Mesendoderm (in vitro differentiated cells): ENCODE data around the gene HDHD5.

ENCODE experiments used
- DNase-seq: peaks from one replicate; pipeline ENCODE4 v3.0.0; 2013
- H2AK5ac ChIP-seq: 2 replicates; pipeline ENCODE4 v1.6.1; 2013; ENCODE audit warnings: low read length, inconsistent platforms
- H2BK120ac ChIP-seq: 2 replicates; pipeline ENCODE4 v1.6.1; 2013; ENCODE audit warnings: low read depth, mild to moderate bottlenecking, low read length, moderate library complexity, mixed read lengths
- H2BK15ac ChIP-seq: replicated peaks from 2 replicates; pipeline ENCODE4 v1.6.1; 2013; ENCODE audit warnings: low read depth, mild to moderate bottlenecking, moderate library complexity
- H2BK5ac ChIP-seq: 2 replicates; pipeline ENCODE4 v1.6.1; 2013; ENCODE audit warnings: low read length, inconsistent platforms
- H3K18ac ChIP-seq: 2 replicates; pipeline ENCODE4 v1.6.1; 2013; ENCODE audit warnings: mild to moderate bottlenecking, low read length, mixed read lengths
- H3K23ac ChIP-seq: one replicate; pipeline ENCODE4 v1.6.1; 2013; ENCODE audit warnings: low read length
- H3K27ac ChIP-seq: 2 replicates; pipeline ENCODE4 v1.5.1; 2013; ENCODE audit warnings: low read depth, mild to moderate bottlenecking, inconsistent platforms, low read length, moderate library complexity
- H3K27me3 ChIP-seq: 2 replicates; pipeline ENCODE4 v1.6.1; 2013; ENCODE audit warnings: low read length, control low read depth, mild to moderate bottlenecking, inconsistent platforms; ENCODE audit not compliant: insufficient read depth, poor library complexity
- H3K36me3 ChIP-seq: 2 replicates; pipeline ENCODE4 v1.6.1; 2013; ENCODE audit warnings: low read length, inconsistent platforms; ENCODE audit not compliant: control insufficient read depth, insufficient read depth
- H3K4ac ChIP-seq: one replicate; pipeline ENCODE4 v1.6.1; 2013; ENCODE audit warnings: low read depth, mild to moderate bottlenecking, low read length, moderate library complexity
- H3K4me1 ChIP-seq: 2 replicates; pipeline ENCODE4 v1.6.1; 2013; ENCODE audit warnings: low read depth, low read length, inconsistent platforms; ENCODE audit not compliant: control insufficient read depth
- H3K4me2 ChIP-seq: 2 replicates; pipeline ENCODE4 v1.6.1; 2013; ENCODE audit warnings: low read length
- H3K4me3 ChIP-seq: 2 replicates; pipeline ENCODE4 v1.5.1; 2013; ENCODE audit warnings: mild to moderate bottlenecking, low read length
- H3K56ac ChIP-seq: one replicate; pipeline ENCODE4 v1.6.1; 2013; ENCODE audit warnings: low read length
- H3K79me1 ChIP-seq: 2 replicates; pipeline ENCODE4 v1.6.1; 2013; ENCODE audit warnings: low read length, inconsistent platforms
- H3K79me2 ChIP-seq: 2 replicates; pipeline ENCODE4 v1.6.1; 2013; ENCODE audit warnings: mild to moderate bottlenecking, low read length; ENCODE audit not compliant: control insufficient read depth, insufficient read depth
- H3K9ac ChIP-seq: 2 replicates; pipeline ENCODE4 v1.6.1; 2013; ENCODE audit warnings: low read length, inconsistent platforms
- H4K5ac ChIP-seq: one replicate; pipeline ENCODE4 v1.6.1; 2013; ENCODE audit warnings: low read length
- H4K8ac ChIP-seq: one replicate; pipeline ENCODE4 v1.6.1; 2013; ENCODE audit warnings: low read depth, mild to moderate bottlenecking, control low read depth, low read length, moderate library complexity
- WGBS: extraction: QIAGEN DNeasy Blood & Tissue Kit; methylation state at CpG from one replicate; pipeline ENCODE4 v1.1.7; 2013; ENCODE audit warnings: low lambda C conversion rate, missing lambda C conversion rate; ENCODE audit not compliant: insufficient coverage; ENCODE audit errors: extremely low coverage; 5-methylcytosine and 5-hydroxymethylcytosine counted together

Gene HDHD5

DNA sequence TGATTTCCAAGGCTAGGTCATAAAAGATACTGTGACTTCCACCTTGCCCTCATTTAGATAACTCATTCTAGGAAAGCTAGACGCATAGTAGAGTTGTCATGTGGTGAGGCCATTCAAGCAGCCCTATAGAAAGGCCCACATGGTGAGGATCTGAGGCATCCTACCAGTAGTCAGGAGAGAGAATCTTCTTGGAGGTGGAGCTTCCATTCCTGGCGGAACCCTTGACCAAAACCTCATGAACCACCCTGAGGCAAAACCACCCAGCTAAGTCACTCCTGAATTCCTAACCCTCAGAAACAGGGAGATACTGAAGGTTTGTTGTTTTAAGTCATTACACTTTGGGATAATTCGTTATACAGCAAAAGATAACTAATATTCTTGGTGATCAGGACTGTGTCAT is 2.9 kb upstream of the HDHD5 start:
- DNase-seq, result peak; percentile 17
- H3K4ac ChIP-seq, result no peak overlapping the region
- no peak overlapping the region for H3K56ac ChIP-seq
- H3K36me3 ChIP-seq, result no peaks in the 10 kb centered on the region
- H2BK15ac ChIP-seq, result no peak overlapping the region
- no peak overlapping the region for H2BK120ac ChIP-seq
- peaks cover 4% of the 10 kb centered on the region for H3K79me1 ChIP-seq
- H3K27ac ChIP-seq, result no peak overlapping the region
- H2AK5ac ChIP-seq, result no peak overlapping the region
- H4K8ac ChIP-seq, result no peak overlapping the region
- no peak overlapping the region for H3K18ac ChIP-seq
- H3K4me2 ChIP-seq, result no peak overlapping the region
- H4K5ac ChIP-seq, result no peak overlapping the region
- H2BK5ac ChIP-seq, result no peak overlapping the region
- no peaks in the 10 kb centered on the region for H3K27me3 ChIP-seq
- WGBS, result no CpG with 5 or more reads among the region's 3 CpGs
- no peak overlapping the region for H3K9ac ChIP-seq
- peaks cover 4% of the 10 kb centered on the region for H3K79me2 ChIP-seq
- H3K4me3 ChIP-seq, result no peak overlapping the region
- peaks cover 4% of the 10 kb centered on the region for H3K4me1 ChIP-seq
- no peak overlapping the region for H3K23ac ChIP-seq

DNA sequence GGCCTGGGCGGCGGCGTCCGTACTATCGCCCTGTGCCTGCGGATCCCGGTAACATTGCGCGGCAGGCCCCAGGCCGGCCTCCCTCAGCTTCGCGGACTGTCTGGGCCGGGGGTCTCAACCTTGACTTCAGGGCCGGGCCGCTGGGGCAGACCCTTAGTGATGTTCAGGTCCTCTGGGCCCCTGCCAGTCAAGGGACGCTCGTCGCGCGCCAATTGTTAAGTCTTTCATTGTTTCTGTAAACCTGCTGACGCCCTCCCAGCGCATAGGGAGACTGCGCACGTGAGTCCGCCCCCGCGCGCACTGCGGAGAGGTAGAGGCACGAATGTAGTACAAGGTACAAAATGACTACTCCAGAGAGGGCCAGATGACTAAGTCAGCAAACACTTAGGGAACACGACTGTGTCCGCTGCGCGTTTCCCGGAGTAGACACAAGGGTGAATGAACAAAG is 451 bp upstream of the HDHD5 start:
- no peak overlapping the region for H2BK5ac ChIP-seq

DNA sequence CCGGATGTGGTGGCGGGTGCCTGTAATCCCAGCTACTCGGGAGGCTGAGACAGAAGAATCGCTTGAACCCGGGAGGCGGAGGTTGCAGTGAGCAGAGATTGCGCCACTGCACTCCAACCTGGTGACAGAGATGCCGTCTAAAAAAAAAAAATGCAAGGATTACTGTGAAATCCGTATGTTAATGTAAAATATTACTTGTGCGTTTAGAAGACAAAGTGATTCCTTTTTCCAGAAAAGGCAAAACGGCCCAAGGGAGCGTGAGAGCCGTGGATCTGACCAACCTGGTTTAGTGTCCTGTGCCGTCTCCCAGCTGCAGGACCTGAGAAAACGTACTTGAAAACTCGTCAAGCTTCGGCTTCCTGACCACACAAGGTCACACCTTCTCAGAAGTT is 905 bp downstream of the HDHD5 start:
- peak overlapping the region; percentile 91 for H3K56ac ChIP-seq
- H3K4me1 ChIP-seq, result peaks cover 4% of the 10 kb centered on the region
- no peak overlapping the region for H4K5ac ChIP-seq
- H3K4me2 ChIP-seq, result peak overlapping the region; percentile 83
- H2BK120ac ChIP-seq, result no peak overlapping the region
- H3K23ac ChIP-seq, result no peak overlapping the region
- no peak overlapping the region for H3K4ac ChIP-seq
- H3K27ac ChIP-seq, result peak overlapping the region; percentile 73
- no peak overlapping the region for H2BK15ac ChIP-seq
- no peak overlapping the region for H4K8ac ChIP-seq
- no peaks in the 10 kb centered on the region for H3K36me3 ChIP-seq
- peaks cover 18% of the 10 kb centered on the region for H3K79me2 ChIP-seq
- no peak for DNase-seq
- H2AK5ac ChIP-seq, result no peak overlapping the region
- H3K9ac ChIP-seq, result peak overlapping the region; percentile 62
- WGBS, result no CpG with 5 or more reads among the region's 17 CpGs
- peak overlapping the region; percentile 59 for H3K4me3 ChIP-seq
- H3K27me3 ChIP-seq, result no peaks in the 10 kb centered on the region
- peaks cover 6% of the 10 kb centered on the region for H3K79me1 ChIP-seq
- H3K18ac ChIP-seq, result peak overlapping the region; percentile 5
- H2BK5ac ChIP-seq, result no peak overlapping the region

More for the DNA sequence above, 451 bp upstream of the HDHD5 start:
- Histone ChIP-seq H3K4me3 (peak overlapping the region; percentile 53), H3K9ac (peak overlapping the region; percentile 86), H3K27me3 (no peaks in the 10 kb centered on the region), H3K23ac (peak overlapping the region; percentile 81), H3K4me2 (peak overlapping the region; percentile 77), H3K18ac (peak overlapping the region; percentile 44), H3K36me3 (no peaks in the 10 kb centered on the region), H3K27ac (no peak overlapping the region), H2BK15ac (no peak overlapping the region), H2BK120ac (no peak overlapping the region), H3K79me2 (peaks cover 11% of the 10 kb centered on the region), H2AK5ac (peak overlapping the region; percentile 50), H3K56ac (peak overlapping the region; percentile 96), H4K5ac (peak overlapping the region; percentile 95), H3K4me1 (peaks cover 4% of the 10 kb centered on the region), H4K8ac (no peak overlapping the region), H3K79me1 (peaks cover 6% of the 10 kb centered on the region), H3K4ac (no peak overlapping the region)
- no CpG with 5 or more reads among the region's 35 CpGs for WGBS
- DNase-seq, result no peak

DNA sequence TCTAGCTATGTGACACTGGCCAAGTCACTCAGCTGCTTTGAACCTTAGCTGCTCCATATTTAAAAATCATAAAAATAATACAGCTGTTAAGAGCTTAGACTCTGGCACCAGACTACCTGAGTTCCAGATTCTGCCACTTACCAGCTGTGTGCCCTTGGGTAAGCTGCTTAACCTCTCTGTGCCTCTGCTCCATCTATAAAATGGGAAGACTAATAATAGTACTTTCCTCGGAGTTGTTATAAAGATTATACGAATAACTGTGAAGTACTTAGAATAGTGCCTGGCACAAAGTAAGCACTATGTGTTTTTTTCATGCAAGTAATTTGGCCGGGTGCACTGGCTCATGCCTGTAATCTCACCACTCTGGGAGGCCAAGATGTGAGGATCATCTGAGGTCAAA is 1.4 kb downstream of the HDHD5 start:
- WGBS, result no CpG with 5 or more reads among the region's 3 CpGs
- H3K4me3 ChIP-seq, result no peak overlapping the region

DNA sequence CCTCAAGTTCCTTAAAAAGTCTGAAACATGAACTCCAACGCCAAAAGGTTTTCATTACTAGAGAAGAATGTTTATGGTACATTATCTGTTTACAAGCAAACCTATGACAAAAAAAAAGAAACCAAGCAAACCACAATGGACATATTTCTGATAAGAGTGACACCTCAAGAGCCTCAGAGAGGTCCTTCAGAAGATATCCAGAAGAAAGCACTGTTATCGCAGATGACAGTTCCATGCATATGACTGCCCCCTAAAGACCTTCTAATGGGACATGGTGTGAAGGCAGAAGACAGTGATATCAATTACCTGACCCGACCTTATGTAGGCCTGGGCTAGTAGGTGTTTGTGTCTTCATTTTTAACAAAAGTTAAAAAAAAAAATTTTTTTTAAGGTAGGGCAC is 3.1 kb downstream of the HDHD5 start:
- Histone ChIP-seq H3K36me3 (no peaks in the 10 kb centered on the region), H3K27me3 (no peaks in the 10 kb centered on the region), H3K4me3 (no peak overlapping the region), H2AK5ac (no peak overlapping the region), H4K8ac (no peak overlapping the region), H3K18ac (no peak overlapping the region), H3K9ac (no peak overlapping the region), H2BK15ac (no peak overlapping the region), H3K27ac (no peak overlapping the region), H3K4ac (no peak overlapping the region), H3K56ac (no peak overlapping the region), H3K79me2 (peaks cover 32% of the 10 kb centered on the region), H2BK120ac (no peak overlapping the region), H3K23ac (no peak overlapping the region), H4K5ac (no peak overlapping the region), H3K4me2 (no peak overlapping the region), H2BK5ac (no peak overlapping the region), H3K79me1 (peaks cover 18% of the 10 kb centered on the region), H3K4me1 (peaks cover 4% of the 10 kb centered on the region)
- no peak for DNase-seq
- no CpG with 5 or more reads among the region's 3 CpGs for WGBS

More for the DNA sequence above, 1.4 kb downstream of the HDHD5 start:
- Histone ChIP-seq H2BK120ac (no peak overlapping the region), H3K27me3 (no peaks in the 10 kb centered on the region), H2BK15ac (no peak overlapping the region), H4K5ac (no peak overlapping the region), H3K4ac (no peak overlapping the region), H3K18ac (no peak overlapping the region), H3K79me1 (peaks cover 11% of the 10 kb centered on the region), H4K8ac (no peak overlapping the region), H3K4me1 (peaks cover 4% of the 10 kb centered on the region), H3K9ac (no peak overlapping the region), H2BK5ac (no peak overlapping the region), H3K56ac (no peak overlapping the region), H3K27ac (no peak overlapping the region), H3K23ac (no peak overlapping the region), H3K4me2 (no peak overlapping the region), H2AK5ac (no peak overlapping the region), H3K36me3 (no peaks in the 10 kb centered on the region), H3K79me2 (peaks cover 22% of the 10 kb centered on the region)
- DNase-seq, result no peak

DNA sequence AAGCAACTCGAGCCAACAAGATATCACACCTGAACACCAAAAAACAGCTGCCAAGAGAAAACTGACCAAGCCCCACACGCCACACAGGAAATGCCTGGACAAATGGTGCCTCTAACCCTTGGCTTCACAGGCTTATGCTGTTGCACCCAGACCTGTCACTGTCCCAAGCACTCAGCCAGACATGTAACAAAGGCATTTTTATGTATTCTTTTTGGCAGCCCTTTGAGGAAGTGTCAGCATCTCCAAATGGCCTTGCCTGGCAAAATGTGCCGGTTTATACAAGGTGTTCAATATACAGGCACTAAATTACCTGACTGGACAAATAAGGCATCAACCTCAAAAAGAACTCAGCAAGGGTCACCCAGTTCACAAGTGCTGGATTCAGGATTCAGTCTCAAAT is 6.1 kb downstream of the HDHD5 start:
- Histone ChIP-seq H4K8ac (no peak overlapping the region), H2BK15ac (no peak overlapping the region), H3K4me2 (no peak overlapping the region), H3K9ac (no peak overlapping the region), H2BK5ac (no peak overlapping the region), H3K79me1 (peaks cover 19% of the 10 kb centered on the region), H2BK120ac (no peak overlapping the region), H3K79me2 (peaks cover 48% of the 10 kb centered on the region), H3K27ac (no peak overlapping the region), H3K36me3 (no peaks in the 10 kb centered on the region), H3K4me3 (no peak overlapping the region), H3K4ac (no peak overlapping the region), H3K18ac (no peak overlapping the region), H3K23ac (no peak overlapping the region), H3K27me3 (no peaks in the 10 kb centered on the region), H3K4me1 (no peaks in the 10 kb centered on the region), H2AK5ac (no peak overlapping the region), H3K56ac (no peak overlapping the region), H4K5ac (no peak overlapping the region)
- DNase-seq, result no peak
- no CpG with 5 or more reads among the region's 3 CpGs for WGBS
